ENCODE data around the gene P2RY2. TPM values are rescaled to one million over a fixed set of nuclear protein-coding genes. Genes with fewer than 3 reads are reported as not detected.

The P2RY2 gene
- total and polyA plus RNA-seq, 2 of the 8 experiments (the other 6 are each of a cell fraction or from before 2014, with no cell fraction given), result 1.0 to 1.5 TPM

- H3K27me3 ChIP-seq (replicated peaks in 1 of 4; ENCODE audit: control insufficient read depth in 3 of 4, extremely low read depth in 1 of 4, insufficient read depth in 3 of 4, low read length in 3 of 4), result peaks cover 2 to 34% (median 29%) of the 10 kb centered on the region in 4 experiments
- ChIA-PET CTCF (ENCODE audit: partially characterized antibody) (interaction anchor here (0.8 to 3.6 kb wide), 5 partner anchors 20 to 28 kb away, joined by 3 to 28 read pairs (median 3); no protein-coding TSS in a partner anchor), POLR2A (ENCODE audit: partially characterized antibody) (no interaction called here)
- no peak overlapping the region for H3K4me3 ChIP-seq (ENCODE audit: extremely low read depth in 1 of 4, insufficient read depth in 2 of 4, low read depth in 3 of 4, low read length in 4 of 4)
- H4K5ac ChIP-seq (ENCODE audit: insufficient read length, low read depth, low read length), result no peak overlapping the region
- H2AK5ac ChIP-seq (ENCODE audit: low read depth, low read length), result no peak overlapping the region
- no peaks in the 10 kb centered on the region for H3K79me1 ChIP-seq (ENCODE audit: low read depth, low read length)
- no peak overlapping the region for H2AFZ ChIP-seq (ENCODE audit: low read length)
- H2BK15ac ChIP-seq (ENCODE audit: low read length), result peak overlapping the region; percentile 8; the same call in 1 of the 2 replicates
- H3K36me3 ChIP-seq (ENCODE audit: control insufficient read depth in 2 of 4, insufficient read depth in 4 of 4, low read length in 3 of 4), result no peaks in the 10 kb centered on the region
- no peak overlapping the region for H3K4me2 ChIP-seq (ENCODE audit: insufficient read depth in 1 of 2, low read depth in 2 of 2, low read length in 2 of 2)
- no peak overlapping the region for H3K23ac ChIP-seq (ENCODE audit: insufficient read length)
- no peak overlapping the region for H3K9ac ChIP-seq (replicated peaks in 1 of 4; ENCODE audit: extremely low read depth in 1 of 4, low read depth in 3 of 4, low read length in 3 of 4)
- H3K18ac ChIP-seq (ENCODE audit: extremely low read depth, low read length), result no peak overlapping the region
- no peak overlapping the region for H3K14ac ChIP-seq (ENCODE audit: insufficient read length)
- H3K9me3 ChIP-seq (ENCODE audit: insufficient read depth in 2 of 2, low read depth in 1 of 2, low read length in 1 of 2), result no peaks in the 10 kb centered on the region
- H3K79me2 ChIP-seq (ENCODE audit: control insufficient read depth in 1 of 2, insufficient read depth in 2 of 2, low read length in 2 of 2), result no peaks in the 10 kb centered on the region
- H4K91ac ChIP-seq (replicated peaks; ENCODE audit: insufficient read length, low read length), result no peak overlapping the region
- peaks cover 12% of the 10 kb centered on the region; the same call in 1 of the 2 replicates for H3K23me2 ChIP-seq (ENCODE audit: low read depth, low read length)
- no peaks in the 10 kb centered on the region for H4K20me1 ChIP-seq (replicated peaks in 1 of 2; ENCODE audit: control insufficient read depth in 1 of 2, insufficient read depth in 2 of 2, low read length in 2 of 2)
- no peak overlapping the region for H2BK5ac ChIP-seq (ENCODE audit: low read depth, low read length)
- no peak overlapping the region for H2BK120ac ChIP-seq (replicated peaks; ENCODE audit: low read depth, low read length)
- H3K4ac ChIP-seq (replicated peaks; ENCODE audit: insufficient read length, low read depth, low read length), result no peak overlapping the region
- no peak for FAIRE-seq
- no peak overlapping the region for H2BK20ac ChIP-seq (ENCODE audit: low read length)
- DNase-seq (ENCODE audit: low read depth in 1 of 2, low spot score in 2 of 2), result no peak
- no peak overlapping the region for H2BK12ac ChIP-seq (ENCODE audit: low read depth, low read length)
- no peak overlapping the region for H3K56ac ChIP-seq (replicated peaks; ENCODE audit: insufficient read length, low read depth, low read length)
- peaks cover 0 to 5% (median 2%) of the 10 kb centered on the region in 4 experiments; a peak in 5 of 7 replicates for H3K4me1 ChIP-seq (replicated peaks in 1 of 4; ENCODE audit: control insufficient read depth in 3 of 4, insufficient read depth in 4 of 4, low read length in 3 of 4)
- H3K27ac ChIP-seq (ENCODE audit: low read depth, low read length), result no peak overlapping the region
- 84% methylated on average over 5 of the region's 5 CpGs; no CpG with 5 or more reads in 1 of the 2 experiments for WGBS, 2 experiments (ENCODE audit: extremely low coverage in 1 of 2, insufficient coverage in 1 of 2, insufficient read length in 1 of 2, insufficient replicate concordance in 2 of 2, low coverage in 1 of 2, low lambda C conversion rate in 2 of 2, missing lambda C conversion rate in 1 of 2)
- no peak overlapping the region for H4K8ac ChIP-seq (ENCODE audit: extremely low read depth, insufficient read depth, low read length)
- TF ChIP-seq KDM5A (IDR thresholded peaks at IDR 0.05; ENCODE audit: low read length) (no peak), CBX8 (IDR thresholded peaks at IDR 0.05; ENCODE audit: borderline replicate concordance, low read depth, low read length) (no peak), NRF1 (IDR thresholded peaks at IDR 0.05; ENCODE audit: low read depth, low read length) (no peak), BACH1 (IDR thresholded peaks at IDR 0.05; ENCODE audit: low read length) (no peak), POLR2A (IDR thresholded peaks at IDR 0.05; ENCODE audit: control extremely low read depth in 1 of 2, low read depth in 2 of 2, low read length in 2 of 2) (no peak), EZH2 (IDR thresholded peaks at IDR 0.05; ENCODE audit: low read depth, low read length, severe bottlenecking) (no peak), SP1 (IDR thresholded peaks at IDR 0.05; ENCODE audit: low read depth, low read length) (no peak), KDM4A (IDR thresholded peaks at IDR 0.05; ENCODE audit: low read depth, low read length, severe bottlenecking) (no peak), CREB1 (IDR thresholded peaks at IDR 0.05) (no peak), MAFK (IDR thresholded peaks at IDR 0.05; ENCODE audit: low read depth, low read length) (no peak), CHD2 (IDR thresholded peaks at IDR 0.05; ENCODE audit: low read length) (no peak), POU5F1 (IDR thresholded peaks at IDR 0.05; ENCODE audit: low read depth, low read length) (no peak), RAD21 (IDR thresholded peaks at IDR 0.05 in 1 of 2, conservative IDR thresholded peaks at IDR 0.05 in 1 of 2; ENCODE audit: low read depth in 2 of 2, low read length in 2 of 2) (no peak)
Measured at GRCh38 chr11:73215191-73216134, 2.6 kb upstream of the P2RY2 start.
